H1 (cell line): ENCODE results near the gene CCL1. TPM values are rescaled to one million over a fixed set of nuclear protein-coding genes. Genes with fewer than 3 reads are reported as not detected.

Experiments used
- EGR1 ChIP-seq: IDR thresholded peaks from 2 replicates; pipeline ENCODE4 v1.6.1; 2011; ENCODE audit warnings: low read depth, low read length, borderline replicate concordance
- EP300 ChIP-seq, 2 experiments: IDR thresholded peaks; 1 replicate in 1 of 2; 2 replicates in 1 of 2; pipeline ENCODE4 v1.6.1; 2011 to 2012; ENCODE audit warnings: low read depth in 2 of 2, low read length in 2 of 2, mild to moderate bottlenecking in 2 of 2, borderline replicate concordance in 1 of 2, inconsistent platforms in 1 of 2, moderate library complexity in 1 of 2
- HDAC6 ChIP-seq: IDR thresholded peaks from one replicate; pipeline ENCODE4 v1.7.1; 2012; ENCODE audit warnings: low read depth, mild to moderate bottlenecking, inconsistent platforms, low read length, moderate library complexity
- POLR2A ChIP-seq, 2 experiments: IDR thresholded peaks; 1 replicate in 1 of 2; 2 replicates in 1 of 2; pipeline ENCODE4 v1.6.1; 2011; ENCODE audit warnings: low read depth in 2 of 2, low read length in 2 of 2, mild to moderate bottlenecking in 2 of 2; ENCODE audit errors: control extremely low read depth in 1 of 2
- RNF2 ChIP-seq: fragments of 200-900, 300-1000 bp; sonication (generic); IDR thresholded peaks from 2 replicates; pipeline ENCODE4 v1.7.1; 2016; ENCODE audit warnings: borderline replicate concordance, low read depth, mild to moderate bottlenecking, antibody characterized with exemption, low read length; ENCODE audit not compliant: poor library complexity, severe bottlenecking; ENCODE audit errors: missing control alignments
- SP4 ChIP-seq: IDR thresholded peaks from 2 replicates; pipeline ENCODE4 v1.6.1; 2012; ENCODE audit warnings: low read length, inconsistent platforms
- polyA plus RNA-seq, 7 experiments: library from polyadenylated mRNA; depleted of rRNA in 3 of 7; stranded (reverse) in 5 of 7; unstranded in 2 of 7; fragments of >200 nt in 5 of 7; fragments of 200-250 nt in 2 of 7; gene quantifications; 1 replicate in 5 of 7; 2 replicates in 1 of 7; 4 replicates in 1 of 7; pipeline versions ENCODE4 v1.2.1 to v1.2.3, GENCODE V29; 2011 to 2013; ENCODE audit warnings: missing spikeins in 2 of 7, mixed read lengths in 2 of 7
- total RNA-seq: library from RNA; stranded (reverse); fragmentation: NEBNext Ultra II Directional; extraction: Animal tissue kit (Norgen Biotek cat#: 25700); gene quantifications from 2 replicates; pipeline ENCODE4 v1.2.1, GENCODE V29; 2021

The CCL1 gene
- total and polyA plus RNA-seq, 2 of the 8 experiments (the other 6 are each of a cell fraction or from before 2014, with no cell fraction given): not detected

GRCh38 chr17:34378664-34379101, 15.7 kb upstream of the CCL1 start (continued):
- no peak for TF ChIP-seq EP300 (IDR thresholded peaks at IDR 0.05; ENCODE audit: borderline replicate concordance in 1 of 2, low read depth in 2 of 2, low read length in 2 of 2)
- TF ChIP-seq POLR2A (IDR thresholded peaks at IDR 0.05; ENCODE audit: control extremely low read depth in 1 of 2, low read depth in 2 of 2, low read length in 2 of 2): no peak
- no peak for TF ChIP-seq RNF2
- TF ChIP-seq EGR1: no peak
- no peak for TF ChIP-seq SP4
- TF ChIP-seq HDAC6: no peak
